AG04449 (cell line): ENCODE results near the gene CC2D2B.

Source experiments
- CTCF ChIA-PET: fragments of 350-600 bp; formaldehyde crosslinking; extraction: SDS; loops from one replicate; lab custom pipeline; 2021; ENCODE audit warnings: antibody characterized with exemption; lab: Yijun Ruan, JAX
- POLR2A ChIA-PET: fragments of 400-600, 350-600 bp; formaldehyde crosslinking; extraction: SDS; loops from one replicate; lab custom pipeline; 2020; ENCODE audit warnings: antibody characterized with exemption, inconsistent platforms; lab: Yijun Ruan, JAX
- DNase-seq: peaks from one replicate; pipeline ENCODE4 v3.0.0-alpha.2; 2010; ENCODE audit warnings: low read depth, low spot score
- H3K4me3 ChIP-seq: 2 replicates; pipeline ENCODE4 v1.5.1; 2011; ENCODE audit warnings: low read depth, mild to moderate bottlenecking, control low read depth, low read length
- CTCF ChIP-seq: IDR thresholded peaks from one replicate; pipeline ENCODE4 v1.5.1; 2011; ENCODE audit warnings: mild to moderate bottlenecking, moderate library complexity, low read length, control low read depth, inconsistent platforms; ENCODE audit not compliant: insufficient read depth; ENCODE audit errors: missing control alignments

Gene CC2D2B

GRCh38 chr10:96013956-96014355 lies 106.2 kb downstream of the CC2D2B start:
- no peak for DNase-seq
- no peak for TF ChIP-seq CTCF
- CTCF ChIA-PET: interaction anchor here (0.9 to 11.0 kb wide), 7 partner anchors 9 to 327 kb away, joined by 3 to 204 read pairs (median 4); no protein-coding TSS in a partner anchor
- no peak overlapping the region for H3K4me3 ChIP-seq
- POLR2A ChIA-PET: no interaction called here

- no peak for TF ChIP-seq CTCF
- POLR2A ChIA-PET: no interaction called here
- H3K4me3 ChIP-seq: no peak overlapping the region
- CTCF ChIA-PET: interaction anchor here (0.9 to 11.0 kb wide), 5 partner anchors 8 to 326 kb away, joined by 3 to 204 read pairs (median 4); no protein-coding TSS in a partner anchor
- no peak for DNase-seq
These were observed 106.8 kb downstream of the CC2D2B start for GRCh38 chr10:96014473-96015102.

GRCh38 chr10:96017191-96017687 lies 109.5 kb downstream of the CC2D2B start:
- ChIA-PET CTCF (interaction anchor here (0.6 to 11.0 kb wide), 32 partner anchors 9 to 357 kb away, joined by 3 to 204 read pairs (median 4); no protein-coding TSS in a partner anchor), POLR2A (no interaction called here)
- TF ChIP-seq CTCF: peak; percentile 65
- no peak for DNase-seq
- H3K4me3 ChIP-seq: no peak overlapping the region

DNA sequence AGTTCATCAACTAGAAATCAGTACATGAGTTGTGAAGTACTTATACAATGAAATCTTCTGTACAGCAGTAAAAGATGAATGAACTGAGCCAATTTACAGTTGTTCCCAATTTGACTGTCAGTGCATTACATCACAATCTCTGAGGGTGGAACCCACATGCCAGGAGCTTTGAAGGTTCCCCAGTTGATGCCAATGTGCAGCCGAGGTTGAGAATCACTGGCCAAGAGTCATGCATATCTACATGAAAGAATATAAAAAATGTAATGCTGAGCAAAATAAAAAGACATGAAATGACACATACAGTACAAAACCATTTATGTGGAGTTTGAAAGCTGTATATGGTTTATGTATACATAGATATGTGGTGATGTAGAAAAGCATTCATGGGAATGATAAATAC lies 113.6 kb downstream of the CC2D2B start:
- ChIA-PET POLR2A (no interaction called here), CTCF (interaction anchor here (1.6 to 11.0 kb wide), 3 partner anchors 249 to 319 kb away, joined by 3 to 204 read pairs (median 13); partner anchors contain the start of gene BLNK)
- TF ChIP-seq CTCF: no peak
- no peak for DNase-seq
- no peak overlapping the region for H3K4me3 ChIP-seq

- CTCF ChIA-PET: interaction anchor here (1.3 to 11.0 kb wide), 2 partner anchors 9 to 273 kb away, joined by 3 to 204 read pairs; no protein-coding TSS in a partner anchor
- POLR2A ChIA-PET: no interaction called here
These were observed 115.0 kb downstream of the CC2D2B start for GRCh38 chr10:96022739-96023138.

More at GRCh38 chr10:96022739-96023138, 115.0 kb downstream of the CC2D2B start:
- no peak overlapping the region for H3K4me3 ChIP-seq
- DNase-seq: no peak
- TF ChIP-seq CTCF: no peak
